Endothelial cell of umbilical vein (primary cell): ENCODE measurements around the gene ARMH1. TPM values are rescaled to one million over a fixed set of nuclear protein-coding genes. Genes with fewer than 3 reads are reported as not detected.

Source experiments
- BruUV-seq: library from RNA; stranded (reverse); fragments of 400-500 nt; replicated peaks from 2 replicates; lab custom pipeline; 2021; lab: Mats Ljungman, UMichigan
- CTCF ChIA-PET: fragments of 300-600, 350-600 bp; sonication (Branson Sonifier 250); formaldehyde crosslinking; loops from one replicate; lab custom pipeline; 2021; ENCODE audit warnings: antibody characterized with exemption, inconsistent platforms; lab: Charles Lee
- POLR2A ChIA-PET: fragments of 300-600, 350-600 bp; sonication (Branson Sonifier 250); formaldehyde crosslinking; loops from one replicate; lab custom pipeline; 2021; ENCODE audit warnings: antibody characterized with exemption, inconsistent platforms; lab: Charles Lee
- DNase-seq: peaks from one replicate; pipeline ENCODE4 v3.0.0-alpha.2; 2011; ENCODE audit warnings: low read depth, low spot score
- FAIRE-seq: peaks from 2 replicates; lab custom pipeline; 2011; peaks lifted over from hg19 to GRCh38; lab: Jason Lieb, UNC
- H2AFZ ChIP-seq: 2 replicates; pipeline ENCODE4 v1.6.0; 2012; ENCODE audit warnings: low read depth, low read length, control low read depth, inconsistent platforms
- H3K27ac ChIP-seq: 2 replicates; pipeline ENCODE4 v1.5.1; 2011; ENCODE audit warnings: low read depth, mild to moderate bottlenecking, control low read depth, low read length, moderate library complexity; ENCODE audit not compliant: insufficient read depth
- H3K27me3 ChIP-seq, 2 experiments: 2 replicates each; pipeline versions ENCODE4 v1.6.0 to v1.6.1; 2011; ENCODE audit warnings: low read length in 2 of 2, mixed read lengths in 1 of 2; ENCODE audit not compliant: control insufficient read depth in 2 of 2, insufficient read depth in 2 of 2
- H3K36me3 ChIP-seq, 2 experiments: 2 replicates in 1 of 2; 3 replicates in 1 of 2; pipeline ENCODE4 v1.5.1; 2011; ENCODE audit warnings: low read length in 2 of 2, mild to moderate bottlenecking in 1 of 2, moderate library complexity in 1 of 2; ENCODE audit not compliant: control insufficient read depth in 2 of 2, insufficient read depth in 2 of 2; ENCODE audit errors: extremely low read depth in 1 of 2
- H3K4me1 ChIP-seq: 3 replicates; pipeline ENCODE4 v1.5.1; 2011; ENCODE audit warnings: mild to moderate bottlenecking, low read length; ENCODE audit not compliant: control insufficient read depth, insufficient read depth; ENCODE audit errors: extremely low read depth
- H3K4me2 ChIP-seq: 2 replicates; pipeline ENCODE4 v1.6.1; 2011; ENCODE audit warnings: low read length, control low read depth, mixed read lengths; ENCODE audit not compliant: insufficient read depth
- H3K4me3 ChIP-seq, 3 experiments: fragments of 200-600 bp in 1 of 3; sonication (generic), shearing (Covaris generic) in 1 of 3; replicated peaks in 1 of 3; 2 replicates each; pipeline ENCODE4 v1.5.1; 2011 to 2016; ENCODE audit warnings: control low read depth in 3 of 3, low read length in 3 of 3, mild to moderate bottlenecking in 2 of 3, inconsistent platforms in 1 of 3, low read depth in 1 of 3, moderate library complexity in 1 of 3; ENCODE audit not compliant: insufficient read depth in 1 of 3
- H3K79me2 ChIP-seq: 2 replicates; pipeline ENCODE4 v1.6.0; 2012; ENCODE audit warnings: low read length, inconsistent platforms; ENCODE audit not compliant: control insufficient read depth, insufficient read depth
- H3K9ac ChIP-seq: replicated peaks from 2 replicates; pipeline ENCODE3; 2011; ENCODE audit warnings: low read length, control low read depth; ENCODE audit not compliant: insufficient read depth; ENCODE audit errors: extremely low read depth
- H3K9me1 ChIP-seq: replicated peaks from 3 replicates; pipeline ENCODE4 v1.6.0; 2011; ENCODE audit warnings: mild to moderate bottlenecking, low read length; ENCODE audit not compliant: control insufficient read depth, insufficient read depth; ENCODE audit errors: extremely low read depth
- H3K9me3 ChIP-seq: replicated peaks from 2 replicates; pipeline ENCODE4 v1.5.1; 2012; ENCODE audit warnings: low read length, inconsistent platforms; ENCODE audit not compliant: control insufficient read depth, insufficient read depth
- H4K20me1 ChIP-seq: replicated peaks from 2 replicates; pipeline ENCODE3; 2011; ENCODE audit warnings: mild to moderate bottlenecking, low read length; ENCODE audit not compliant: control insufficient read depth, insufficient read depth; ENCODE audit errors: extremely low read depth
- EZH2 ChIP-seq: IDR thresholded peaks from 2 replicates; pipeline ENCODE4 v1.6.1; 2012; ENCODE audit warnings: borderline replicate concordance, low read depth, mild to moderate bottlenecking, moderate library complexity, low read length, inconsistent platforms; ENCODE audit not compliant: severe bottlenecking
- FOS ChIP-seq: IDR thresholded peaks from 2 replicates; pipeline ENCODE4 v1.6.1; 2011; ENCODE audit warnings: mild to moderate bottlenecking, low read length, moderate library complexity, borderline replicate concordance; ENCODE audit not compliant: insufficient read depth
- GATA2 ChIP-seq: IDR thresholded peaks from 2 replicates; pipeline ENCODE4 v1.7.0; 2011; ENCODE audit warnings: low read depth, mild to moderate bottlenecking, moderate library complexity, mixed read lengths, low read length; ENCODE audit not compliant: insufficient read length, insufficient read depth
- JUN ChIP-seq: IDR thresholded peaks from 2 replicates; pipeline ENCODE4 v1.6.1; 2011; ENCODE audit warnings: borderline replicate concordance, low read depth; ENCODE audit not compliant: insufficient read length, insufficient read depth
- MYC ChIP-seq: IDR thresholded peaks from one replicate; pipeline ENCODE4 v1.6.1; 2011; ENCODE audit warnings: mild to moderate bottlenecking, low read depth, low read length
- POLR2A ChIP-seq: IDR thresholded peaks from 2 replicates; pipeline ENCODE4 v1.6.1; 2012; ENCODE audit warnings: low read depth, mild to moderate bottlenecking, control low read depth, low read length
- POLR2AphosphoS5 ChIP-seq: IDR thresholded peaks from 2 replicates; pipeline ENCODE4 v1.6.1; 2012; ENCODE audit warnings: low read depth, mild to moderate bottlenecking, control low read depth, low read length, moderate library complexity; ENCODE audit not compliant: insufficient read depth
- dilution Hi-C: fragments of 300-500 bp; cut with MboI; formaldehyde crosslinking; loops from one replicate; pipeline ENCODE4 v1.15.0; 2019; ENCODE audit warnings: low sequenced_read_pairs; ENCODE audit not compliant: extremely low pct_ligation_motif_present
- intact Hi-C: fragments of 100-400 bp; cut with micrococcal nuclease; formaldehyde crosslinking; loops from one replicate; pipeline ENCODE4 v1.10.0; 2022
- polyA plus RNA-seq, 4 experiments: library from polyadenylated mRNA; depleted of rRNA in 3 of 4; stranded (reverse) in 3 of 4; unstranded in 1 of 4; fragments of >200 nt; gene quantifications; 2 replicates each; pipeline versions ENCODE4 v1.2.1 to v1.2.3, GENCODE V29; 2011 to 2012; ENCODE audit warnings: missing spikeins in 1 of 4
- total RNA-seq: library from RNA; stranded (reverse); gene quantifications from 2 replicates; pipeline ENCODE4 v1.2.3, GENCODE V29; 2021
- TF ChIP-seq, protein P1 (sequence below): IDR thresholded peaks from 2 replicates; pipeline ENCODE4 v1.6.1; 2011; ENCODE audit not compliant: insufficient read depth, insufficient read length
- TF ChIP-seq, protein P2 (sequence below), 2 donors: IDR thresholded peaks; 1 replicate in 1 of 2; 2 replicates in 1 of 2; pipeline ENCODE4 v1.5.1; 2011; ENCODE audit warnings: low read length in 2 of 2, mild to moderate bottlenecking in 2 of 2, moderate library complexity in 2 of 2, control low read depth in 1 of 2, inconsistent platforms in 1 of 2, low read depth in 1 of 2; ENCODE audit not compliant: insufficient read depth in 1 of 2; ENCODE audit errors: extremely low read depth in 1 of 2

The ARMH1 gene
- total and polyA plus RNA-seq, 2 donors (not counting 3 experiments of a cell fraction or from before 2014, with no cell fraction given), result 0.17 TPM; not detected in 1

GRCh38 chr1:44659566-44659965 is 14.9 kb upstream of the ARMH1 start:
- CTCF ChIA-PET, result interaction anchor here (2.2 kb wide), 1 partner anchor 10 kb away, joined by 5 read pairs; no protein-coding TSS in a partner anchor
- no peaks in the 10 kb centered on the region for H3K9me1 ChIP-seq
- dilution Hi-C loops, result no loop called here
- H4K20me1 ChIP-seq, result no peaks in the 10 kb centered on the region
- no peaks in the 10 kb centered on the region for H3K4me1 ChIP-seq
- TF ChIP-seq FOS (no peak), GATA2 (no peak), MYC (no peak), EZH2 (no peak), JUN (no peak), POLR2A (no peak), POLR2AphosphoS5 (no peak)
- TF ChIP-seq, protein P1, sequence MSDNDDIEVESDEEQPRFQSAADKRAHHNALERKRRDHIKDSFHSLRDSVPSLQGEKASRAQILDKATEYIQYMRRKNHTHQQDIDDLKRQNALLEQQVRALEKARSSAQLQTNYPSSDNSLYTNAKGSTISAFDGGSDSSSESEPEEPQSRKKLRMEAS, result no peak
- TF ChIP-seq, protein P2, sequence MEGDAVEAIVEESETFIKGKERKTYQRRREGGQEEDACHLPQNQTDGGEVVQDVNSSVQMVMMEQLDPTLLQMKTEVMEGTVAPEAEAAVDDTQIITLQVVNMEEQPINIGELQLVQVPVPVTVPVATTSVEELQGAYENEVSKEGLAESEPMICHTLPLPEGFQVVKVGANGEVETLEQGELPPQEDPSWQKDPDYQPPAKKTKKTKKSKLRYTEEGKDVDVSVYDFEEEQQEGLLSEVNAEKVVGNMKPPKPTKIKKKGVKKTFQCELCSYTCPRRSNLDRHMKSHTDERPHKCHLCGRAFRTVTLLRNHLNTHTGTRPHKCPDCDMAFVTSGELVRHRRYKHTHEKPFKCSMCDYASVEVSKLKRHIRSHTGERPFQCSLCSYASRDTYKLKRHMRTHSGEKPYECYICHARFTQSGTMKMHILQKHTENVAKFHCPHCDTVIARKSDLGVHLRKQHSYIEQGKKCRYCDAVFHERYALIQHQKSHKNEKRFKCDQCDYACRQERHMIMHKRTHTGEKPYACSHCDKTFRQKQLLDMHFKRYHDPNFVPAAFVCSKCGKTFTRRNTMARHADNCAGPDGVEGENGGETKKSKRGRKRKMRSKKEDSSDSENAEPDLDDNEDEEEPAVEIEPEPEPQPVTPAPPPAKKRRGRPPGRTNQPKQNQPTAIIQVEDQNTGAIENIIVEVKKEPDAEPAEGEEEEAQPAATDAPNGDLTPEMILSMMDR (IDR thresholded peaks at IDR 0.05; ENCODE audit: extremely low read depth in 1 of 2, insufficient read depth in 1 of 2, low read depth in 1 of 2, low read length in 2 of 2), result no peak
- no peak overlapping the region for H3K27ac ChIP-seq
- POLR2A ChIA-PET, result interaction anchor here (0.6 kb wide), 1 partner anchor 114 kb away, joined by 4 read pairs; no protein-coding TSS in a partner anchor
- FAIRE-seq (no peak), DNase-seq (no peak)
- no peak overlapping the region for H3K4me3 ChIP-seq
- H3K79me2 ChIP-seq, result no peaks in the 10 kb centered on the region
- no peak overlapping the region for H2AFZ ChIP-seq
- H3K4me2 ChIP-seq, result no peak overlapping the region
- H3K36me3 ChIP-seq, result no peaks in the 10 kb centered on the region
- BruUV-seq, result no TSS peak
- no peaks in the 10 kb centered on the region for H3K9me3 ChIP-seq
- H3K27me3 ChIP-seq, result no peaks in the 10 kb centered on the region
- H3K9ac ChIP-seq, result no peak overlapping the region
- intact Hi-C loops, result no loop called here
